Occipital lobe (tissue), 2 donors: ENCODE results near the gene POLR2L. TPM values are rescaled to one million over a fixed set of nuclear protein-coding genes. Genes with fewer than 3 reads are reported as not detected.
A peak's percentile ranks its signal among the peaks of the same experiment; 100 is the strongest.

Source experiments
- DNase-seq: peaks from one replicate; lab custom pipeline; 2025; lab: John Stamatoyannopoulos, UW
- total RNA-seq: library from RNA; depleted of rRNA; stranded (reverse); fragments of >200 nt; gene quantifications from one replicate; pipeline ENCODE4 v1.2.3, GENCODE V29; 2014

The POLR2L gene
- total RNA-seq, 1 donor from 2014 or later: 14.5 TPM

DNA sequence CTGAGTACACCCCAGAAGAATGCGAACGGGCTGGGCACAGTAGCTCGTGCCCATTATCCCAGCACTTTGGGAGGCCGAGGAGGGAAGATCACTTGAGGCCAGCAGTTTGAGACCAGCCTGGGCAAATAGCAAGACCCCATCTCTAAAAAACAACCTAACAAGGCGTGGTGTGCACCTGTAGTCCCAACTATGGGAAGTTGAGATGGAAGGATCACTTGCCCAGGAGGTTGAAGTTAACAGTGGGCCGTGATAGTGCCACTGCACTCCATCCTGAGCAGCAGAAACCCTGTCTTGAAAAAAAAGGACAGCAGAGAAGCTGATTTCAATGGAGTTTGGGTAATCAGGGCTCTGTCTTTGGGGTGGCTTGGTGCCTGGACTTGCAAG lies 29.3 kb downstream of the POLR2L start:
- no peak for DNase-seq

DNA sequence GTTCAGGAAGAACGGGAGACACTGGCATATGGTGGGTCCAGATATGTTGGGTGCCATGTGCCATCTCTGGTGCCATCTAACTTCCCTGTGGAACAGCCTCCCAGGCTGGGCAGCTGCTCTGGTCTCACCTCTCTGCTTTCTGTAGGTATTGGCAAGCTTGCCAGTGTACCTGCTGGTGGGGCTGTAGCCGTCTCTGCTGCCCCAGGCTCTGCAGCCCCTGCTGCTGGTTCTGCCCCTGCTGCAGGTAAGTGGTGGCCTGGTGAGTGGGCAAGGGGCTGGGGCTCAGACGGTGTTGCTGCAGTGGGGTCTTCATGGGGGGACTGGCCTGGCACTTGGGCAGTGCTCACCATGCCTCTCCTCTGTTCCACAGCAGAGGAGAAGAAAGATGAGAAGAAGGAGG lies 29.9 kb downstream of the POLR2L start:
- no peak for DNase-seq

DNA sequence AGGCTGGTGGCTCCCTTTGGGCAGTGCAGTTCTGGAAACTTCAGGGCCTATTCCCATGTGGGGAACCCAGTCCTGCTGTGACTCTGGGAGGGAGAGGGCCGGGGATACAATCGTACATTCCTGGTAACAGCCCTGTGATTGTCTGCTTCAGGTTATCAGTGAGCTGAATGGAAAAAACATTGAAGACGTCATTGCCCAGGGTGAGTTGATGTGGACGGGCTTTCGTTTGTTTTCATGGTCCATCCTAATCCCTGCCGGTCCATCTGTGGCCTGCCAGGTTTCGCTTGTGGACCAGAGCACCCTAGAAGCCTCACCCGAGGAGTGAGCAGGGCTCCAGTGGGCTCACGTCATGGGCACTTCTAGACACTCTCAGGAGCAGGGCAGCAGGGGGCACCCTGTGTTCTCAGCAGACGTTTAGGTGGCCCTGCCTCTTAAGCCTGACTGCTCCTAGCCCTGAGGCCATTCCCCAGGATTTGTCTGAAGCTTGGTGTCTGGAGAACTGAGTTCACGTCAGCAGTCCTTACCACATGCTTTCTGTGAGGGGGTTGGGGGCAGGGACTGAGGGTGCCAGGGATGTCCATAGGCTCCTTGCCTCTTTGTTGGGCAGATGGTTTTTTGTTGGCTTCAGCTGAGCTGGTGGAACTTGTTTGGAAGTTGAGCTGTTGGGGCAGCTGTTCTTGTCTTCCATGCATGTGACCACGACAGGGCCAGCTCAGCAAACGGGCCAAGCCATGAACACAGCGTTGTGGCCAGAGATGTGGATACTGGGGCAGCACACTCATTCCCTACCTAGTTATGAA lies 30.7 kb downstream of the POLR2L start:
- no peak for DNase-seq

DNA sequence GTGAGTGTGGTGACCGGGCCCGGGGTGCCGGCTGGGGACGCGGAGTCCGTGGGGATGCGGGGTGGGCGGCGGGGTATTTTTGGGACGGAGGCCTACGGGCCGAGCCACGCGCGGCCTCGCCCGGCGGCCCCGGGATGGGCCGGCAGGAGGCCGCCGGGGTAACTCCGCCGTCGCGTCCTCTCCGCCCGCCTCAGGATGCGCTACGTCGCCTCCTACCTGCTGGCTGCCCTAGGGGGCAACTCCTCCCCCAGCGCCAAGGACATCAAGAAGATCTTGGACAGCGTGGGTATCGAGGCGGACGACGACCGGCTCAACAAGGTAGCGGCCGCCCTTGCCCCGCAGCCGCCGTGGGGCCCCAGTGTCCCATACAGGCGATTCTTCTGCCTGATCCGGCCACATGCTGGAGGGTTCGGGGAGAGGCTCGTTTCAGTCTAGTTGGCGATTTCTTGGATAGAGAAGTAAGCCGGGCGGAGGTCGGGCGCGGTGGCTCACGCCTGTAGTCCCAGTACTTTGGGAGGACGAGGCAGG lies 32.2 kb downstream of the POLR2L start:
- no peak for DNase-seq

DNA sequence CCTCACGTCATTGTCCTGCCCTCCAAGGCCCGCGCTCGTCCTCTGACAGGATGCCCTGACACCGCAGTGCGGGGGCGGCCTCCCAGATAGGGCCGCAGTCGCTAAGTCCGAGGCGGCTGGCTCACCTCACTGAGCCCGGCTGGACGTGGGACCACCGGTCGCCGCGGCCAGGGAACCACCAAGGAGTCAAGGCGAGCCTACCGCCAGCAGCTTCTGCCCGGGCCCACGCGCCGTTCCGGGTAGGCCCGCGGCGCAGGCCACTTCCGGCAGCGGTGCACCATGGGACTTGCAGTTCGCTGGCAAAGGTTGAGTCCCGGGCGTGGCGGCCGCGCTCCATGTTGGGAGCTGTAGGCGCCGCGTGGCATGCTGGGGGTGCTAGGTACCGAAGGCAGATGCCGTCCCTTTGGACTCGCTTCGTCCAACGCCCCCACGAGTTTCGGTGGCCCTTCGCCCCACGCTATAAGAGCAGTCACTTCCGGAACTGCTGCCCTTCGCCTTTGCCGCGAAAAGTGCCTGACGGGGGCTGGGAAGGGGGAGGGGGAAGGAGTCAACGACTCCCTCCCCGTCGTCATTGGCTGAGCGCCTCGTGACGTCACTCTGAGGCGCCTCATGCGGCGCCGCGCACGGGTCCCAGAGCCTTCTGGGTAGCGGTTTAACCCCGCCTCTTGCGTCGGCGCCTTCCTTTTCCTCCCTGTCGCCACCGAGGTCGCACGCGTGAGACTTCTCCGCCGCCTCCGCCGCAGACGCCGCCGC lies 32.9 kb downstream of the POLR2L start, which contains the start of gene RPLP2:
Gene RPLP2, plus strand, starts transcription at position 681 of the 753 bp plus-strand sequence. CDS start 268 bp downstream, outside the sequence.
- peak; percentile 97 for DNase-seq

DNA sequence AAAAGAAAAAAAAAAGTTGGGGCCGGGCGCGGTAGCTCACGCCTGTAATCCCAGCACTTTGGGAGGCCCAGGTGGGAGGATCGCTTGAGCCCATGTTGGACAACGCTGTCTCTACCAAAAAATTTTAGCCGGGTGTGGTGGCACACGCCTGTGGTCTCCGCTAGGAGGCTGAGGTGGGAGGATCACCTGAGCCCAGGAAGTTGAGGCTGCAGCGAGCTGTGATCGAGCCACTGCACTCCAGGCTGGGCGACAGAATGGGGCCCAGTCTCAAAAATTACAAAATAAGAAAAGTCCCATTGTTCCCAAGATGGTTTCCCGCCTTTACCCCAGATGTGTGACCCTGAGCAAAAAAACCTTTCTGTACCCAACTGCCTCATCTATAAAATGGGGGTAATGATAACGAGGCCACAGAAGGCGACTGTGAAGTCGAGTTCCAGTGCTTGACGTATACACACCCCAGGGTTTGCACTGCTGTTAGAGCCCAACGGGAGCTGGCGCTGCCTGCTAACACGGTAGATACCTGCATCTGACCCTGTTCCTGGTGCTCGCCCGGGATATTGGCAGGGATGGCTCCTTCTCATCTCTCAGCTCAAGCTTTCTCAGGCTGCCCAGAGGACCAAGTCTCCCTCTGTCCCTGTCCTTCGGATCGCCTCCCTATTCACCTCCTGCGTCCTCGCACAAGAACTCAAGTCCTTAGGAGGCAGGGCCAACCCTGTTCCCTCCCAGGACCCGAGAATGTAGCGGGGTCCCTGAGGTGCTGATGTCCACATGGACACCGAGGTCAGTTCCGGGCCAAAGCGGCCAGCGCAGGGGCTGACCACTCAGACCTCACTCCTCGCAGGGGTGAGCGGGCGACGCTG lies 33.7 kb downstream of the POLR2L start:
- no peak for DNase-seq

DNA sequence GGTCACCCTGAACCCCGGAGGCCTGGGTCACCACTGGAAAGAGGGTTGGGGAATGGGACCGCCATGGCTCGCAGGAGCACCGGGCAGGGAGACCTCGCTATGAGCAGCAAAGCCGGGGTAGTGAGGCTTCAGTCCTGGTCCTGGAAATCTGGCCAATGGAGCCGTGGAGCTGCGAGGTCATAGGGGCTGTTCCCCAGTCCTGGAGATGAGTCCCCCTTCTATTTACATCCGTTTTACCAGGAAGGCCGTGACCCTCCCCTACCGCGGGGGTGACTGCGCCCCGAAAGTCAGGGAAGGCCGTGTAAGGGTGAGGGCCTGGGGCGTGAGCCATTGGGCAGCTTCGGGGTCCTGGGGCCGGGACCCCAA lies 37.7 kb downstream of the POLR2L start:
- DNase-seq: no peak

DNA sequence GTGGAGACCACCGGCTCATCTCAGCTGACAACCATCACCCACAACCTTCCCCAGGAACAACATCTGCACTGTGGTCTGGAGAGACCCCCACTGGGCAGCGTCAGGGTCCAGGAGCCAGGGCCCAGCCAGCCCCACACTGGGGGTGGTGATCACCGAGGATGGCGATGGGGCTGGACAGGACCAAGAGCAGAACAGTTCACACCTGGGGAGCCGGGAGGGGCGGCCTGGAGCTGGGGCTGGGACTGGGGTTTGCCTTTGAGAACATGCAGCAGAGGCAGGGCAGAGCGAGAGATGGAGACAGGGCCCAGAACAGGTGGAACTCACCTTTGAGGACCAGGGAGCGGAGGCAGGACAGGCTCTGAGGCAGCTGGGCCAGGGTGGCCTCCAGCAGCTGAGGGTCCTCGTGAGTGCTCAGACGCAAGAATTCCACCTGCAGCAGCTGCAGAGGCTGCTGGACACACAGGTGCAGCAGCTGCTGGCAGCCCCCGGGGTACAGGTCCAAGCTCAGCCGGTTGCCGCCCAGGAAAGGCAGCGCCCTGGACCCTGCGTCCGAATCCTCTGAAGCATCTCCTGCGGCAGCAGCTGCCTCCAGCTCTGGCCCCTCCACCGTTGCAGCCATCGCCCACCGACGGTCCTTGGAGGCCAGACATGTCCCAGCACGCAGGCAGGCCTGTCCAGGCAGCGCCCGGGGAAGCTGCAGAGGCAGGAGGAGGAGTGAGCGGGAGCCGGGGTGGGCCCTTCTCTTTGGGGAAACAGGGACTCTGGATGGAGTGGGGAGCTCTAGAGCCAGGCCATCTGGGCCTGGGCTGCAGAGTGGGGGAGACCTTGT lies 38.3 kb downstream of the POLR2L start:
- no peak for DNase-seq

DNA sequence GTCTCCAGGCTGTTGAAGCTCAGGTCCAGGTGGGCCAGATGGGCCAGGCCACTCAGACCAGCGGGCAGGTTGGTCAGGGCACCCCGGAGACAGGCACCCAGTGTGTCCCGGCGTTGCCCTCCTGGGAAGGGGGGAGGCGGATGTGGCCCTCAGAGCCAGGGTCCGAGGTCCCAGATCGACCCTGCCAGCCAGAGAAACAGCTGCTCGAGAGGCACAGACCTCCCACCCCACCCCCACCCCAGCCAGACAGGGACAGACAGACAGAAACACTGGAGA lies 38.9 kb downstream of the POLR2L start:
- DNase-seq: no peak

DNA sequence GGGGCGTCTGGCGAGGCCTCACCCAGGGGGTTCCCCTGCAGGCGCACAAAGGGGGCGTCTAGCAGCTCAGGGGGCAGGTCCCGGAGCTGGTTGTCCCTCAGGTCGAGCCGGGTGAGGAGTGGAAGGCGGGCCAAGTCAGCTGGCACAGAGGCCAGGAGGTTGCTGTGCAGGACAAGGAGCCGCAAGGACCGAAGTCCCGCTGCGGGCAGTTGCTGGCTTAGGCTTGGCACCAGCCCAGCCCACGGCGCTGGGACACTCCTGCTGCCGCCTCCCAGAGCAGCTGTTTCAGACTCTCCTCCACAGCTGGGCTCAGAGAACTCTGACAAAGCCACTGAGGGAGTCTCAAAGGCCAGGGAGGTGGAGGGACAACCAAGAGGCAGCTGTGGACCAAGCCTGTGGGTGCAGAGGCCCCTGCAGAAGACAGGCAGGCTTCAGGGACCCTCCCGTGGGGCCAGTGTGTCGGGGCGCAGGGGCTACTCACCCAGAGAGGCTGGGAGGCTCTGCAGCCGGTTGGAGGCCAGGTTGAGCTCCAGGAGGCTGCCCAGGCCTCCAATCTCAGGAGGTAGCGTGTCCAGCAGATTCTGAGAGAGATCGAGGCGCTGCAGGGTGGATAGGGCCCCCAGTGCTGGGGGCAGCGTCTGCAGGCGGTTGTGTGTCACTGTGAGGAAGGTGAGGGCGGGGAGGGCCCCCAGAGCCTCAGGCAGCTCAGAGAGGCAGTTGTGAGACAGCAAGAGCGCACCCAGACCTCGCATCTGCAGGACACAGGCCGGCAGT lies 39.4 kb downstream of the POLR2L start:
- no peak for DNase-seq

DNA sequence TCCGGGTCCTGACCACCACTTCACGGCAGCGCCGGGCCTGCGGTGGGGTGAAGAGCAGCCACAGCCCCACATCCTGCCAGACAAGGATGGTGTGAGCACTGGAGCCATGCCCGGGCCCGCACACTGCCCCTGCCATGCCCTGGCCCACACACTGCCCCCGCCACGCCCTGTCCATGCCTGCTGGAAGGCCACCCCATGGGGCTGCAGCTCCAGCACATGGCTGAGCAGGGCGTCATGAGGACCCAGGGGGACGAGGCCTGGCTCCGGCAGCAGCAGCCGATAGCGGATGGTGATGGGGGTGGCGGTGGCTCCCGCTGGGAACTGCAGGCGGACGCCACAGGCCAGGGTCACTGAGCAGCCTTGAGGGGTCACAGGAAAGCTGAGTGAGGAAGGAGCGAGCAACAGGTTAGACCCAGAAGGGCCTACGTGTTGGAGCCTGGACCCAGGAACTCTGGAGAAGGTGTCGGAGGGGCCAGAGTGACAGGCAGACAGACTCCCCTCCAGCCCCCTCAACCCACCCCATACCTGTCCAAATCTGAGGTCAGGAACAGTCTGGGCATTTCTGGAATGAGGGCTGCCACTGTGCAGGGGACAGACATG lies 40.2 kb downstream of the POLR2L start:
- no peak for DNase-seq

DNA sequence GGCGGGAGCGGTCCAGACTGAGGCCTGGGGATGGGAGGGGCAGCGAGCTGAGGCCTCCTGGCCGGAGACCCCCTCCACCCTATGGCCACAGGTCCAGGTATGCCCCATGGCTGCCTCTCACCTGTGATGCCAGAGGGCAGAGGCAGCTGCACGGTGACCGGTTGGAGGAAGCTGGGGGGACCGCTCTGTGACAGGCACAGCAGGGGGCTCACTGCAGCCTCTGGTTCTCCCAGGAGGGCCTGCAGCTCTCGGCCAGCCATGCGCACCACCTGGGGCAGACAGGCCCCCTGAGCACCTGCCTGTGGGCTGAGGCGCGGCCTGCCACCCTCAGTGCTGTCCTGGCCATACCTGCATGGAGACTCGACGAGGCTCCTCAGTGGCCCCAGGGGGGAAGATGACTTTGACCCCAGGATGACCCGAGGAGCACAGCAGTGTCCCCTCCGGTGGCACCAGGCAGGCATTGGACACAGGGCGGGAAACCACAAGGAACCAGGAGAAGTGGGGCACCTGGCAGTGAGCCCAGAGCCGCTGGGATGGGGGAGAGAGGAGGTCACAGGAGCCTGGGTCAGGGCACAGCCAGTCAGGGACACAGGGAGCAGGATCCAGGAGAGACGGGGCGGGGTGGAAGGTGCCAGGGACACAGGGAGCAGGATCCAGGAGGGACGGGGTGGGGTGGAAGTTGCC lies 41.1 kb downstream of the POLR2L start:
- no peak for DNase-seq

DNA sequence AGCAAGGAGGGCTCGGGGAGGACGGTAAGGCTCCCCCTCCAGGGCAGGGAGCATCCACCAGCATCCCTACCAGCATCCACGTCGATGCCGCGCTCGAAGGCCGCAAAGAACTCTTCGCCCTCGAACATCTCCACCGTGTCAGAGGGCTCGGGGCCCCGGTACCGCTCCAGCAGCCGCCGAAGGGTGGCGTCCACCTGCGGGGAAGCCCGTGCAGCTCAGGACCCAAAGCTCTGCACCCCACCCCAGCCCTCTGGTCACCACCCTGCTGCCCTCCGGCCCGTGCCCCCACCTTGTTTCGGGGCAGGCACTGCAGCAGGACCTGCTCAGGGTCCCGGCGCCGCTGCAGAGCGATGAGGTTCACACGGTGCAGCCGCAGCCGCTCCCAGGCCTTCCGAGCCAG lies 41.9 kb downstream of the POLR2L start:
- DNase-seq: no peak

DNA sequence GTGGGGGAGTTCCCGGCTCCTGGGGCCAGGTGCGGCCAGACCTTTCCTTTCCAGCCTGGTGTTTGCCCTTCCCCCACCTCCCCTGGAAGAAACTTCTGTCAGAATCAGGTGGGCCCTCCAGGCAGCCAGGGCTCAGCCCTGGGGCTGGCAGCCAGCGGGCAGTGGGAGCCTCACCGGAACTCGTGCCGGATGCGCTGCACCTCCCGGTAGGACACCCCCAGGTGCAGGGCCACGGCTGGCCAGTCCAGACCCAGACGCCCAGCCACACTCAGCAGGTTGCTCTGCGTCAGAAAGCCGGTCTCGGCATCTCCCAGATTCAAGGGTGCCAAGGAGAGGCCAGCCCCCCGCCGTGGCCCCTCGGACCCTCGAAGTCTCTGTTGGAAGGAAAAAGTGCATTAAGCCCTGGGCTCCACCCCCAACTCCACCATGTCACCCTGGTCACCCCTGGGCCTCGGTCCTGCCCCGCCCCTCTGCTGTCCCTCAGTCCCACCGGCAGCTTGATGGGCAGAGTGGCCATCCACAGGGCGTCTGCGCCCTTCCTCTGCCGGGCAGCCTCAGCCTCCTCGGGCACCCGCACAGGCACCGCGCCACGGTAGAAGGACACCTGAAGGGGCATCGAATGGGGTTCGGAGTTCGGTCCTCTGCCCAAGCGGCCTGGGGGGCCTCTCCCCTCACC lies 42.5 kb downstream of the POLR2L start:
- no peak for DNase-seq

DNA sequence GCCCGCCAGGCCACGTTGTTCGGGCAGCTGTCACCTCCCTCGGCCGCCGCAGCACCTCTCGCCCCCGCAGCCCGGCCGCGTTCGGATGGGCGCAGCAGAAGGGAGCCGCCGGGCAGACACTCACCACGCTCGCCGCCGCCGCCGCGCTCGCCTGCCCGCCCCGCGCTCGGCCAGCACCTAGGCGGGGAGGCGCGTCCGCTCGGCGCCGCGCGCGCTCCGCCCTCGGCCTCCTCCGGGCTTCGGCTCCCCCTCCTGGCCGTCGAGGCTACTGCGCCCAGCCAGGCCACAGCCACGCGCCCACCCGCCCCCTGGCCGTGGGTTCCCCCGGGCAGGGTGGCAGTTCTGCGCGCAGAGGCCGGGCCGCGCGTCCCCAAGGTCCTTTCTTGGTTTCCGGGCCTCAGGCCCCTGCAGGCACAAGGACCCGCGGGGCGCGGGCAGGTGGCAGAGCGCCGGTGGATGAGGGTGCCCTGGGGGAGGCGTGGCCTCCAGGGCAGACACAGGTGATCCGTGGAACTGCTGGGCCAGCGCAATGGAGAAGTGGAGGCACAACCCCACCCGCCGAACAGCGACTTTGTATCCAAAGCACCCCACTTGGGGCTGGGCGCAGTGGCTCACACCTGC lies 44.1 kb downstream of the POLR2L start, which contains the start of gene SLC25A22:
Gene SLC25A22, minus strand, starts transcription at position 189 of the 621 bp plus-strand sequence. CDS start 3,275 bp downstream, outside the sequence.
- peak; percentile 73 for DNase-seq

DNA sequence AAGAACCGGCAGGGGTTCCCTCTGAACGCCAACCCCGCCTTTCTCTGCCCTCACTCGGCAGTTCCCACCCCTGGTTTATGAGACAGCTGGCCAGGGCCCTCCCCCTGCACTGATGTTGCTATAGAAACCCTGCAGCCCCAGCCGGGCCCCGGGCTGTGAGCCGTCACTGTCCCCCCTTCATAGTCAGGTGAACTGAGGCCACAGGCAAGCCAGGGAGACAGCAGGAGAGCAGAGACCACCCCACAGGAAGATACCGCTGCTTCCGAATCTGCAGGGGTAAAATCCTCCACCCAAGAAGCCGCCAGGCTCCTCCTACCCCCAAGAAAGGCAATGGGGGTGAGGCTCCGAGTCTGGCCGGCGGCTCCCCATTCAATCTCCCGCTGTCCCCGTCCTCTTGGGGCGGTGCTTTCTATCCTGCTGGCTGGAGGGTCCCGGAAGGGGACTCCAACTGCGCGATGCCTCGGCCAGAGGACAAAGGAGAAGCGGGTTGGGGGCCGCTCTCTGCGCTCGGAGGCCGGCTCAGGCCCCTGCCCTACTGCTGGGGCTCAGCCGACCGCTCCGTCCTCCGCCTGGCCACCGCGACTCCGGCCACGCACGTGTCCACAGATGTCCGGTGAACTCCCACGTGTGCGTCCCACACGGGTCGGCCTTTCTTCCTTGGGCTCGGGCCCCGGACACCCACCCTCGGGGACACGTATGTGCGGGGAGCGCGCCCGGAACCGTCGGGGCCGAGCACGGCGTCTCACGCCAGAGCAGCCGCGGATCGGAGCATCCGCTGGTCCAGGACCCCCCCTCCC lies 44.8 kb downstream of the POLR2L start:
- DNase-seq: peak; percentile 73
